Measurements from ENCODE around the gene RFESD.
"Not testable (repeated sequence)": the region's sequence is repeated elsewhere in the genome, so short reads cannot be mapped to it uniquely, and the experiment has no call there.

RFESD gene

GRCh38 chr5:95630394-95630917 is 16.1 kb upstream of the RFESD start:
- peak; percentile 9 for DNase-seq

DNA sequence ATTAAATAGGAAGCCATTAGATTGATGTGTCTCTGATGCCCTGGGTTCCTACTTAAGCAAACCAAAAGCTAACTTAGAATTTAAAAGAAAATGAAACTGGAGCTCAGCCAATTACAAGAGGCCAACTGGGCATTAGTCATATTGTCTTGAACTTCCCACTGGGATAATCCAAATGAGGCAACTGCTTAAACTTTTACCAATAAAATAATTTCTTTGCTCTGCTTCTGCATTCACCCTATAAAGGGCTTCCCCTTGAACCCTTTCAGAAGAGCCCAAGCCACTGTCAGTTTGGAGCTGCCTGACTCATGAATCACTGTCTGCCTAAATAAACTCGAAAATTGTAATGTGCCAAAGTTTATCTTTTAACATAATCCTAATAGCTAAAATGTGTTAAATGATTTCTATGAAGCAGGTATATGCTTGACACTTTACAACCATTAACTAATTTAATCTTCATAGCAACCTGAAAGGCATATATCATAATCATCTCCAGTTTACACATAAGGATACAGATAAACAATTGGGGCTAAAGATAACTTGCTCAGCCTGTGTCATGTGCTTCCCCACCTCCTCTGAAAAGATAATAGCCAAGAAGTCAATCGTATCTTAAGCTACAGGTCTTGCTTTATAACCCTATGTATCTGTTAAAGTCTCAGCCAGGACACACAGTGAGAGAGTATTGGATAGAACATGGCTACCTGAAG is 15.2 kb upstream of the RFESD start:
- DNase-seq = peak; percentile 32

DNA sequence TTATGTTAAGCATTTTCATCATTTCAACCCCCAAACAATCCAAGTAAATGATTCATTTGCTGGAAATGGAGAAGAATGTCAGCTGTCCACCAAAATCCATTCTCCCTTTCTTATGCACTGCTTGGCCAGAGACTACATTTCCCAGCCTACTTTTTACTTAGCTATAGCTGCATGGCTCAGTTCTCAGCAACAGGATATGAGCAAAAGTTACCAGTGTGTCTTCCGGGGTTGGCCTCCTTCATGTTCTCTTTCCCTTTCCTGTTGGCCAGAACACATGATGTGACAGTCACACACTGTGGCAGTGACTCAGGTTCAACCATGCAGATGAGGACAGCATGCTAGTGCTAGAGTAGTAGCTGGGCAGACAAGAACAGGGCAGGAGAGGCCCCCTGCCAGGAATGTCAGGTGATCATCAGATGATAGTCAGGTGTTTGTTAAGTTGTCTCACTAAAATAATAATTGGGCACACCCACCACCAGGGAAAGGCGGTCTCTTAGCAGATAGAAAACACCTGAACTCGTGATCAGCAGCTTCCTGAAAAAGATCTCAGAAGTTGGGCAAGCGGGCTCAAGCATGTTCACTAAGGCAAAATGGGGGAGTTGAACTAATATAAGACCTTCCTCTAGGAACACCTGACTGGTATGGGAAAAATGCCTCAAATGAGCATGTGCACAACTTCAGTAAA is 14.4 kb upstream of the RFESD start:
- DNase-seq = peak; percentile 76

DNA sequence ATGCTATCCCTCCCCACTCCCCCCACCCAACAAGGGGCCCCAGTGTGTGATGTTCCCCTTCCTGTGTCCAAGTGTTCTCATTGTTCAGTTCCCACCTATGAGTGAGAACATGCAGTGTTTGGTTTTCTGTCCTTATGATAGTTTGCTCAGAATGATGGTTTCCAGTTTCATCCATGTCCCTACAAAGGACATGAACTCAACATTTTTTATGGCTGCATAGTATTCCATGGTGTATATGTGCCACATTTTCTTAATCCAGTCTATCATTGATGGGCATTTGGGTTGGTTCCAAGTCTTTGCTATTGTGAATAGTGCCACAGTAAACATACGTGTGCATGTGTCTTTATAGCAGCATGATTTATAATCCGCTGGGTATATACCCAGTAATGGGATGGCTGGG is 13.6 kb upstream of the RFESD start:
- not testable (repeated sequence) for DNase-seq

DNA sequence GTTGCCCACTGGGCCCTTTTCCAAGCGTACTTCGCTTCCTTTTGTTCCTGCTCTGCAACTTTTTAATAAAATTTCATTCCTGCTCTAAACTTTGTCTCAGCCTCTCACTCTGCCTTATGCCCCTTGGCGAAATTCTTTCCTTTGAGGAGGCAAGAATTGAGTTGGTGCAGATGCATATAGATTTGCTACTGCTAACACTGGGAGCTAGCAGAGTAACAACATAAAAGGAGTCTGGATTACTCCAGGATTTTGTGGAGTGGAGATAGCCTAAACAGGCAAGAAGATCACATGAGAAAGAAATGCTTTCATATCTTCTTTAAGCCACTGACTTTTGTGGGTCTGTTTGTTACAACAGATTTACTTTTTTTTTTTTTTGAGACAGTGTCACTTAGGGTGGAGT is 12.9 kb upstream of the RFESD start:
- DNase-seq = no peak

DNA sequence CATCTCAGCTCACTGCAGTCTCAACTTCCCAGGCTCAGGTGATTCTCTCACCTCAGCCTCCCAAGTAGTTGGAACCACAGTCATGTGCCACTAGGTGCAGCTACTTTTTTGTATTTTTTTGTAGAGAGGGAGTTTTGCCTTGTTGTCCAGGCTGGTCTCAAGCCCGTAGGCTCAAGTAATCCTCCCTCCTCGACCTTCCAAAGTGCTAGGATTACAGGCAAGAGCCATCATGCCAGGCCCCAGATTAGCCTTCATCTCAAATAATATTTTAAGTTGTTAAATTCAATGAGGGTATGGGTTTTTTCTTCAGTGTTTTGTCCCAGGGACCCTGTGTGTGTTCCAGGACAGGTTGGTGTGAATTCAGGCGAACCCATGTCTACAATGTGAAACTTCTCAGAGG is 12.5 kb upstream of the RFESD start:
- DNase-seq = no peak

- no peak for DNase-seq
These were observed 7.9 kb upstream of the RFESD start for GRCh38 chr5:95638632-95639031.

- DNase-seq = no peak
These were observed 4.8 kb upstream of the RFESD start for GRCh38 chr5:95641741-95642220.

- no peak for DNase-seq
These were observed 3.4 kb upstream of the RFESD start for GRCh38 chr5:95643152-95643551.

- peak; percentile 45 for DNase-seq
These were observed 2.1 kb upstream of the RFESD start for GRCh38 chr5:95644351-95645042.

DNA sequence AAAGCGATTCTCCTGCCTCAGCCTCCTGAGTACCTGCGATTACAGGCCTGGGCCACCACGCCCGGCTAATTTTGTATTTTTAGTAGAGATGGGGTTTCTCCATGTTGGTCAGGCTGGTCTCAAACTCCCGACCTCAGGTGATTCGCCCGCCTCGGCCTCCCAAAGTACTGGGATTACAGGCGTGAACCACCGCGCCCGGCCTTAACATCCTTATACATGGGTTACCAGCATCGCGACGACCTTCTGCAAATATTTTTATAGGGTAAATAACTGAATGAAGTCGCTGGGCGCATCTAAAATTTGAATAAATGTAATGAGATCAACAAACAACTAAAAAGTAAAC is 380 bp upstream of the RFESD start:
- not testable (repeated sequence) for DNase-seq

DNA sequence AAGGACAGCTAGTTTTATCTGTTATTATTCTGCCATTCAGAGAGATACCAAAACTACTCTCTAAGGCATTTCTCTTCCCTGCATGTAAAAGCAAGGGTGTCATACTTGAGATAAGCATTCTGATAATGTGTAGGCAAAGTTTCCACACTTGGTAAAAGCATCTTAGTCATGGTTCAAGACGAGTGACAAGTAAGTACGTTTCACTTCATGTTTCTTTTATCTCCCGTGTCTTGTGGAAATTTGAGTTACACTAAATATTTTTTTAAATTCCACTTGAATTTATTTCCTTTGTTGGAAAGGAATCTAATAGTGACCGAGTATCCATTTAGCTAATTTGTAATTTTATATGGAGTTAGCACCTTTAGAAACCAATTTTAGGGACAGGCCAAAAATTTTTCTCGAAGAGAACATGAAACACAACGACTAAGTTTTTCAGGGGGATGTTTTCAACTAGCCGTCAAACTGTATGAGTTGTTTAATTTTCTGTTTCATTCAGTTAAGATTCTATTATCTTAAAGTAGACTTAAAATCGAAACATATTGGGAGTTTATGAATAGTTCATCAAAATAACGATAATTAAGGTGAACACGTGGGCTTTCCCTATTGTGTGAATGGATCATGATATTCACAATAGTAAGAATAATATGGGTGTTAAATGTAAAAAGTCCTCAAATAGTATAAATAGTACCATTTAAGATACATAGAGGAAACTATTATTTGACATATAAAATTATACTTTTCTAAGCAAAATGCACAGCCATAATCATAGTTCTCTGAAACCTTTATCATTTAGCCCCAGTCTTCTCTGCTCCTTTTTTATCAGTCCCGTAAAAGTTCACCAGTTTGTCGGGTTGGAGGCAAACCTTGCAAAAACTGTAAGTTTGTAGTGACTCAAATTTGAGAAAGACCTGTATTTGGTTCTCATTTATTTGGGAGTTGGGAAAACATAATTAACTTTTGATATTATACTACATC is 1.6 kb downstream of the RFESD start:
- peak; percentile 63 for DNase-seq

- DNase-seq = no peak
These were observed 2.7 kb downstream of the RFESD start for GRCh38 chr5:95649274-95649673.

- DNase-seq = no peak
These were observed 3.5 kb downstream of the RFESD start for GRCh38 chr5:95649842-95650620.

- no peak for DNase-seq
These were observed 6.3 kb downstream of the RFESD start for GRCh38 chr5:95652849-95653248.

DNA sequence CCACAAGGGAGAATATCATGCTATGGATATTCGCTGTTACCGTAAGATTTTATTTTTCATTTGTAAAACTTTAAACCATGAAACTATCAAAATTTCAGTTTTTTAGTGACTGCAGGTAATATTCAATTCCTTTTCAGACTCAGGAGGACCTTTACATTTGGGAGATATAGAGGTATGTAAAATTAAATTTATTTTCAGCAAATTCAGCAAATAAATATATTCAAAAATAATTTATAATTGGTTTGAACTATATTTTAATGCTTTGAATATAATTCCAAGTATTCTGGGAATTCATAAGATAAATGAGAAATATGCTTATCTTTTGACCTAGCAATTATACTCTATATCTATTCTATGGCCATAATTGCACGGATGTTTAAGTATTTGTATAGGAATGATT is 7.6 kb downstream of the RFESD start:
- no peak for DNase-seq

DNA sequence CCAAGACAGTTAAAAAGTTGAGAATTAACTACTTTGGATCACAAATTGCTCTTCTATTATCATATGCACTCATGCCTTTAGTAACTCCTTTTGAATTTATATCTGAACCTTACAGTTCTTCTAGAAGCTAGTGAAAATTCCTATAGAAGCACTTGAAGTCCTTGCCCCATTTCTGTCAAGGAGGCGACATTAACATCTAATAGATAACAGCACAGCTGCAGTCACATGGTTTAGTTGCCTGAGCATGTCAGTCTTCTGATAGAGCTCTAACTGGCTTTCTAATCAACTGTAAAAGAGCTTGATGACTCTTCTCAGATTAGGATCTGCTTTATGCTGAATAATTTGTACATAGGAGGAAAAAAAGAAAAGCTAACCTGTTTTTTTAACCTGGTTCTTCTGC is 9.0 kb downstream of the RFESD start:
- DNase-seq = no peak

DNA sequence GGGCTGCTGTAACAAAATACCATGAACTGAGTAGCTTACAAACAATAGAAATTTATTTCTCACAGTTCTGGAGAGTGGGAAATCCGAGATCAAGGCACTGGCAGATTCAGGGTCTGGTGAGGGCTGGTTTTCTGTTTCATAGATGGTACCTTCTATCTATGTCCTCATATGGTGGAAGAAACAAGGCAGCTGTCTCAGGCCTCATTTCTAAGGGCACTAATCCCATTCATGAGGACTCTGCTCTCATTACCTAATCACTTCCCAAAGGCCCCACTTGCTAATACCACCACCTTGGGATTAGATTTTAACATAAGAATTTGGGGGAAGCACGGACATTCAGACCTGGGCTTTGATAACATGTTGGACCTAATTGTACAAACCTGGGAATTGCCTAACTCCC is 13.5 kb downstream of the RFESD start:
- DNase-seq = no peak

DNA sequence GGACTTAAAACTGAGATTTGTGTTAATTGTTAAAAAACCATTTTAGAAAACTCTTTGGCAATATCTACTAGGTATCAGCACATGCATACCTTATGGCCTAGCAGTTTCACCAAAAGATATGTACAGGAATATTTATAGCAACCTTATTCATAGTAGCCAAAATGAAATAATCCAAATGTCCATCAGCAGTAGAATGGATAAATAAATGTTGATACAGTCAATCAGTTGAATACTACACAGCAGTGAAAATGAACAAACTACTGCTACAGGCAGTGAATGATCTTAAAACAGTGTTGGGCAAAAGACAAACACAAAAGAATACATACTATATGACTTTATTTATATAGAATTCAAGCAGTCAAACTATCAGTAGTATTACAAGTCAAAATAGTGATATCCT is 16.4 kb downstream of the RFESD start:
- no peak for DNase-seq

- DNase-seq = peak; percentile 13
These were observed 17.7 kb downstream of the RFESD start for GRCh38 chr5:95664204-95664786.

GRCh38 chr5:95667061-95667618 is 20.6 kb downstream of the RFESD start:
- peak; percentile 48 for DNase-seq
